ENCODE data around the gene SEMA3B.
"Not testable (repeated sequence)": the region's sequence is repeated elsewhere in the genome, so short reads cannot be mapped to it uniquely, and the experiment has no call there.

The SEMA3B gene

GRCh38 chr3:50272911-50273688 lies 4.2 kb downstream of the SEMA3B start:
- DNase-seq (ENCODE audit: low spot score), result peak; percentile 96

- no peak for DNase-seq (ENCODE audit: low spot score)
These were observed 4.7 kb downstream of the SEMA3B start for GRCh38 chr3:50273689-50274065.

- DNase-seq (ENCODE audit: low spot score), result peak; percentile 82
These were observed 5.6 kb downstream of the SEMA3B start for GRCh38 chr3:50274371-50275104.

- no peak for DNase-seq (ENCODE audit: low spot score)
These were observed 6.4 kb downstream of the SEMA3B start for GRCh38 chr3:50275141-50275995.

DNA sequence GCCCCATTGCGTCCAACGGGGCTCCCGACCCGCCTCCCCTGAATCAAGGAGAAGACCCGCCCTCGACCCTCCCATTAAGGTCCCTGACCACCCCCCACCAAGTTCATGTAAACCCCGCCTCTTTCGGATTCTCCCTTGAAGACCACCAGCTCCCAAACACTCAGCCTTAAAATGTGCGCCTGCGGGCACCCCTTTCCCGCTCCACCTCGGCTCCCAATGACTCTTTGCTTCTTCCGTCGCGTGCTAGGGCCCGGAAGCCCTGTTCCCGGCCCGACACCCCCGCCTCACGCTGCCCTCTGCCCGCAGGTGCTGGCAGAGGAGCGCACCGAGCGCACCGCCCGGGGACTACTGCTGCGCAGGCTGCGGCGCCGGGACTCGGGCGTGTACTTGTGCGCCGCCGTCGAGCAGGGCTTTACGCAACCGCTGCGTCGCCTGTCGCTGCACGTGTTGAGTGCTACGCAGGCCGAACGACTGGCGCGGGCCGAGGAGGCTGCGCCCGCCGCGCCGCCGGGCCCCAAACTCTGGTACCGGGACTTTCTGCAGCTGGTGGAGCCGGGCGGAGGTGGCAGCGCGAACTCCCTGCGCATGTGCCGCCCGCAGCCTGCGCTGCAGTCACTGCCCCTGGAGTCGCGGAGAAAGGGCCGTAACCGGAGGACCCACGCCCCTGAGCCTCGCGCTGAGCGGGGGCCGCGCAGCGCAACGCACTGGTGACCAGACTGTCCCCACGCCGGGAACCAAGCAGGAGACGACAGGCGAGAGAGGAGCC lies 7.2 kb downstream of the SEMA3B start:
- DNase-seq (ENCODE audit: low spot score), result no peak

DNA sequence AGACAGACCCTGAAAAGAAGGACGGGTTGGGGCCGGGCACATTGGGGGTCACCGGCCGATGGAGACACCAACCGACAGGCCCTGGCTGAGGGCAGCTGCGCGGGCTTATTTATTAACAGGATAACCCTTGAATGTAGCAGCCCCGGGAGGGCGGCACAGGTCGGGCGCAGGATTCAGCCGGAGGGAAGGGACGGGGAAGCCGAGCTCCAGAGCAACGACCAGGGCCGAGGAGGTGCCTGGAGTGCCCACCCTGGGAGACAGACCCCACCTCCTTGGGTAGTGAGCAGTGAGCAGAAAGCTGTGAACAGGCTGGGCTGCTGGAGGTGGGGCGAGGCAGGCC lies 7.8 kb downstream of the SEMA3B start:
- no peak for DNase-seq (ENCODE audit: low spot score)

DNA sequence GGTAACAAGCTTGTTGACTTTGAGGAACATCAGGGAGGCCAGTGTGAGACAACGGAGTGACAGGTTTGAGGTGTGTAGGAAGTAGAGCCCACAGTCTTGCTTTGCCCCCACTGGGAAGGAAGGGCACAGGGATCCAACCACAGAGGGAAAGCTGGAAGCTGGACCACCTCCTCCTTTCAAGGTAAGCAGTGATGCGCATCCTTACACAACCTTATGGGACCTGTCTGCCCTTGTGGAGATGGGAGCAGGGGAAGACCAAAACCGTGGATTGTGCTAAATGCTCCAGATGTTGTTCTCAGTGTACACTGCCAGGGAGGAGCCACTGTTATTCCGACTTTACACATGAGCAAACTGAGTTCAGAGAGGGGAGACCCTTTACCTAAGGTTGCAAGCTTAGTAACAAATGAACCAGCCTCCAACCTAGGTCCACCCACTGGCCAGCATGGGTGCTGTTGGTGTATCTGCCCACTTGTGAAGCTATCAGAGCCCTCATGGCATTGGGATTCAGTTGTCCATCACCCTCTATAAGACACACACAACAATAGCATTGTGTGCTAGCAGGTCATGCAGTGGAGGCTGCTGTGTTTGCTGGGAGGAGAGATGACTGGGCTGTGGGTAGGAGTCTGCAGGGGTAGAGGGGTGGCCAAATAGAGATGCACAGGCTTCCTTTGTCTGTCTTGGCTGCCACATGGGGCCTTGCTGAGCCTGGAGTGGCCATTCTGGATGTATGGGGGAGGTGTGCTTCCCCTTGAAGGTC lies 9.4 kb downstream of the SEMA3B start:
- no peak for DNase-seq (ENCODE audit: low spot score)

GRCh38 chr3:50278880-50279224 lies 9.9 kb downstream of the SEMA3B start, which contains the start of gene LSMEM2:
Gene LSMEM2, plus strand, starts transcription at chr3:50279087. Its CDS starts 27 bp downstream, at chr3:50279114.
- DNase-seq (ENCODE audit: low spot score), result no peak

DNA sequence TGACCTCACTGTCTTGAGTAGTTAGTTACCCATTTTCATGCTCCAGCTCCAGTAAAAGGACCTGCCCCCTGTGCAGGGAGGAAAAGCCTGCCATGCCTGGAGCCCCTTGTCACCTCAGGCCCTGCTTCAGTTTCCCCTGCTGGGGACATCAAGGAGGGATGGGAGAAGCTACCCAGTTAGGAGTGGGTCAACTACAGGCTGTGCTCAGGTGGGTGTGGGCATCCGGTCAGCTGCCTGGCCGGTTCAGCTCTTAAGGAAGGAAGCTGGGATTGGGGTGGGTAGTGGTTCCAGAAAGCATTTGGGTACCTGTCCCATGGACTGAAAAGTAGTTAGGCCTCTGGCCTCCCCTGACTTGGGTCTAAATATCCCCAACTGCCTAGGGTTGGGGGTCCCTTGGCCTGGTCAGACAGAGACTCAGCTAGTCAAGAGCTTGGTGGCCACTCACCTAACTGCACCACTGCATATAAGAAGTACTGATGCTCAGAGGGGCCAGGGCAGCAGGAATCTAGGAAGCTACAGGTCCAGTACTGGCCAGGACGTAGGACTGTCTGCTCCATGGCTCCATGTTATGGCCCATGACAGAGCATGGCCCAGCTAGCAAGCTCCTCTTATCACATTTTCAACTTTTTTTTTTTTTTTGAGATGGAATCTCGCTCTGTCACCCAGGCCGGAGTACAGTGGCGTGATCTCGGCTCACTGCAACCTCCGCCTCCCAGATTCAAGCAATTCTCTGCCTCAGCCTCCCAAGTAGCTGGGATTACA lies 10.5 kb downstream of the SEMA3B start:
- DNase-seq (ENCODE audit: low spot score), result no peak

- DNase-seq (ENCODE audit: low spot score), result not testable (repeated sequence)
These were observed 15.2 kb downstream of the SEMA3B start for GRCh38 chr3:50284121-50284520.

DNA sequence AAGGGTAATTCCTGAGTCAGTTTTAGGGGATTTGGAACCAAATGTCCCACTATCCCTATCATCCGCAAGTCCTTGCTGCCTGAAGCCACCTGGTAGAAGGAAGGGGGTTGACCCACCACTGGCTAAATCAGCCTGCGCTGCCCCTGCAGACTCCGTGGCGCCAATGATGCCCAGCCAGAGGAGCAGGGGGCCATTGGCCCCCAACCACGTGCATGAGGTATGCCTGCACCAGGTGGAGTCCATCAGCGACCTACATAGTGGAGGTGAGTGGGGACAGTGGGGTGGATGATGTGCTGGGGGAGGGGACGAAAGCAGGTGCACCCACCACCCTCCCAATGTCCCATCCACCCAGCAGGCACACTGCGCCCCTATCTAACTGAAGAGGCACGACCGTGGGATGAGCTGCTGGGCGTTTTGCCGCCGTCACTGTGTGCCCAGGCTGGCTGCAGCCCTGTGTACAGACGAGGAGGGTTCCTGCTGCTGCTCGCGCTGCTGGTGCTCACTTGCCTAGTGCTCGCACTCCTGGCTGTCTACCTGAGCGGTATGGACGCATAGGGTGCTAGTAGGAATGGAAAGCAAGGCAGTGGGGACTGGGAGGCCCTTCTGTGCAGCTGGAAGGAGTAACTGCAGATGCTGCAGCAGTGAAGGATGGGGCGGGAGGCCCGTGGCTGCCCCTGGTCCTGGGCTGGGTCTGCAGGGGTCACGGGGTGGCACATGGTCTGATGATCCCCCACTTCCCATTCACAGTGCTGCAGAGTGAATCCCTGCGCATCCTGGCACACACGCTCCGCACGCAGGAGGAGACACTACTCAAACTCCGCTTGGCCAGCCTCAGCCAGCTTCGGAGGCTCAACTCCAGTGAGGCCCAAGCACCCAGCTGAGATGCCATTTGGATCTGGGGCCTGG lies 17.6 kb downstream of the SEMA3B start:
- DNase-seq (ENCODE audit: low spot score), result no peak

GRCh38 chr3:50287262-50287661 lies 18.3 kb downstream of the SEMA3B start:
- no peak for DNase-seq (ENCODE audit: low spot score)

- DNase-seq (ENCODE audit: low spot score), result no peak
These were observed 19.6 kb downstream of the SEMA3B start for GRCh38 chr3:50288387-50289007.

DNA sequence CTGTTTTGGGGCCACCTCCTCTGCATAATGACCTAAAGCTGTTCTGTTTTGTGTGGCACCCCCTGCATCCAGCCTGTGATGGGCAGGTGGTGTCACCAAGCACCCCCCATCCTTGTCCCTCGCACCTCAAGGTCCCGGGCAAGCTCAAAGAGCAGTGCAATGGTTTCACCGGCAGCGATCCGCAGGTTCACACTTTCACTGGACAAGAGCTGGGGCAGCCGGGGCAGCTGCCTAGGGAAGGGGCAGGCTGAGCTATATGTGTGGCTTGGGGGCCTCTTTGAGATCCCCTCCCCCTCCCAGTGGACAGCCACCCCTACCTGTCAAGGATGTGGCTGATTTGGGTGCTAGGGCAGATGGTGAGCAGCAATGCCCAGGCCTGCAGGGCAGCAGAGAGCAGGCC lies 20.2 kb downstream of the SEMA3B start:
- DNase-seq (ENCODE audit: low spot score), result no peak

- no peak for DNase-seq (ENCODE audit: low spot score)
These were observed 21.3 kb downstream of the SEMA3B start for GRCh38 chr3:50290161-50290641.

GRCh38 chr3:50292159-50293078 lies 23.5 kb downstream of the SEMA3B start, which contains the start of gene IFRD2:
Gene IFRD2, minus strand, starts transcription at chr3:50292429. Its CDS starts 155 bp downstream, at chr3:50292274.
- peak; percentile 97 for DNase-seq (ENCODE audit: low spot score)

DNA sequence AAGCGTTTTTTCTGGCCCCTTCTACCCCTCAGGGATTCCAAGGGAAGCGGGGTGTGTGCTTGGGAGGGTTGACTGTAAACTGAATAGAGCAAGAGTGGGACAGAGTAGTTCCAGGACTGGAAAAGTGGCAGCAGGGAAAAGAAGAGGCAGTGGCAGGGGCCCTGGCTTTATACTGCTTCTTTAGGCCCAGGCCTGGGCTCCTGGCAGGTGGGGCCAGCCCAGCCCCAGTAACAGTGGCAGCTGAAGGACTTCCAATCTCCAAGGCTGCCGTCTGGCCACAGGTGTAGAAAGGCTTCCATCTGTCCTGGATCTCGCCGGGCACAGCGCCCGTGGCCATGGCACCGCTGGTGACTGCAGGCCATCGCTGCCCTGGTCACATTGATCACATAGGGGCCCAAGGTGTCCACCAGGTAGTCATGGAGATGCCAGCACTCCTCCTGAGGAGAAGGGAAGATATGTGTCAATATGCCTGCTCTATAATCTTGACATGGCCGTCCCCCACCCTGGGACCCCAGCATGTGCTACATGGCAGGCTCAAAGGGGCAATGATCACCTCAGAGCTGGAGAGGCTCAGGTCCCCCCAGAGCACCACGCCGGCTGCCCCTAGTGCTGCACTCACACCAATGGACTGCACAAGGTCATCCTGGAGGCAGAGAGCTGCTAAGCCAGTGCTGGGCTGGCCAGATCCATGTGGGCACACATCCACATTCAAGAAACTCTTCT lies 24.3 kb downstream of the SEMA3B start:
- DNase-seq (ENCODE audit: low spot score), result no peak
